IPS-18c (cell line): ENCODE measurements around the gene TMEM150B.

Experiments used
- H3K4me3 ChIP-seq: 2 replicates; pipeline ENCODE4 v1.7.0; 2013; ENCODE audit warnings: low read depth, mild to moderate bottlenecking, low read length, moderate library complexity; ENCODE audit not compliant: insufficient read depth
- H3K9me3 ChIP-seq: one replicate; pipeline ENCODE4 v1.6.1; 2013; ENCODE audit warnings: mild to moderate bottlenecking, low read length, moderate library complexity; ENCODE audit not compliant: control insufficient read depth, insufficient read depth

Gene TMEM150B

GRCh38 chr19:55301459-55302317 is 23.5 kb downstream of the TMEM150B start:
- H3K9me3 ChIP-seq: no peaks in the 10 kb centered on the region
- H3K4me3 ChIP-seq: no peak overlapping the region

GRCh38 chr19:55300886-55301458 is 24.2 kb downstream of the TMEM150B start:
- Histone ChIP-seq H3K4me3 (no peak overlapping the region), H3K9me3 (no peaks in the 10 kb centered on the region)

GRCh38 chr19:55299991-55300390 is 25.1 kb downstream of the TMEM150B start:
- H3K9me3 ChIP-seq: no peaks in the 10 kb centered on the region
- no peak overlapping the region for H3K4me3 ChIP-seq

GRCh38 chr19:55297267-55297666 is 27.9 kb downstream of the TMEM150B start:
- H3K9me3 ChIP-seq: no peaks in the 10 kb centered on the region
- no peak overlapping the region for H3K4me3 ChIP-seq

- H3K4me3 ChIP-seq: no peak overlapping the region
- no peaks in the 10 kb centered on the region for H3K9me3 ChIP-seq
These were observed 35.9 kb downstream of the TMEM150B start for GRCh38 chr19:55289117-55289796.

GRCh38 chr19:55287361-55288079 is 37.6 kb downstream of the TMEM150B start:
- Histone ChIP-seq H3K4me3 (no peak overlapping the region), H3K9me3 (no peaks in the 10 kb centered on the region)

- peak overlapping the region; percentile 49; the same call in 1 of the 2 replicates for H3K4me3 ChIP-seq
- no peaks in the 10 kb centered on the region for H3K9me3 ChIP-seq
These were observed 39.8 kb downstream of the TMEM150B start for GRCh38 chr19:55285229-55285890.

- H3K4me3 ChIP-seq: peak overlapping the region; percentile 49
- H3K9me3 ChIP-seq: no peaks in the 10 kb centered on the region
These were observed 40.6 kb downstream of the TMEM150B start for GRCh38 chr19:55284405-55285058.

GRCh38 chr19:55283548-55284377 is 41.4 kb downstream of the TMEM150B start, which contains the start of gene BRSK1:
Gene BRSK1 (plus strand): TSS chr19:55283997. CDS start chr19:55284443, 446 bp downstream.
- peak within 1 kb of the TSS; percentile 49 for H3K4me3 ChIP-seq
- H3K9me3 ChIP-seq: no peaks in the 10 kb centered on the region

- H3K9me3 ChIP-seq: no peaks in the 10 kb centered on the region
- H3K4me3 ChIP-seq: peak within 1 kb of the TSS; percentile 77
These were observed 45.1 kb downstream of the TMEM150B start, which contains the start of gene HSPBP1 for GRCh38 chr19:55279770-55280643. Gene HSPBP1 (minus strand): TSS chr19:55280110. CDS start chr19:55279608, 502 bp downstream.

GRCh38 chr19:55279340-55279739 is 45.8 kb downstream of the TMEM150B start:
- Histone ChIP-seq H3K4me3 (peak overlapping the region; percentile 77), H3K9me3 (no peaks in the 10 kb centered on the region)

- Histone ChIP-seq H3K4me3 (peak overlapping the region; percentile 77; the same call in 1 of the 2 replicates), H3K9me3 (no peaks in the 10 kb centered on the region)
These were observed 46.6 kb downstream of the TMEM150B start for GRCh38 chr19:55278391-55279135.

GRCh38 chr19:55277494-55277893 is 47.6 kb downstream of the TMEM150B start:
- Histone ChIP-seq H3K4me3 (no peak overlapping the region), H3K9me3 (no peaks in the 10 kb centered on the region)
